Superior temporal gyrus (tissue), 1 donor: ENCODE results near the gene CRIP2.

Source experiments
- DNase-seq: peaks from one replicate; pipeline ENCODE4 v3.0.0-alpha.2; 2016; ENCODE audit errors: extremely low spot score

The CRIP2 gene

GRCh38 chr14:105487986-105488777 is 13.6 kb downstream of the CRIP2 start:
- DNase-seq: no peak

GRCh38 chr14:105488781-105489541 is 14.3 kb downstream of the CRIP2 start:
- DNase-seq: no peak

GRCh38 chr14:105489542-105490266 is 15.1 kb downstream of the CRIP2 start:
- DNase-seq: peak; percentile 79

DNA sequence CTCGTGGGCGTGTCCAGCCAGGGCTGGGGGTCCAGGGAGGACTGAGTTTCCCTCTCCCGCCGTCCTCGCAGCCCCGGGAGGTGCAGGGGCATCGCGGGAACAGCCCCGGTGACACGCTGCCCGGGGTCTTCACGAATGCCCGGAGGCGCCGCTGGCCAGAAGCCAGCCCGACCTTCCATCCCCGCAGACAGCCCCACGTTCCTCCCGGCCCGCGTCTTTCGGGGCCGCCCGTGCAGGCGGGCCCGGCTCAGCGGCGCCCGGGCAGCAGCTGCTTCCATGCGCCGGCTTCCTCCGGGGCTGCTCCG is 15.6 kb downstream of the CRIP2 start:
- DNase-seq: no peak

DNA sequence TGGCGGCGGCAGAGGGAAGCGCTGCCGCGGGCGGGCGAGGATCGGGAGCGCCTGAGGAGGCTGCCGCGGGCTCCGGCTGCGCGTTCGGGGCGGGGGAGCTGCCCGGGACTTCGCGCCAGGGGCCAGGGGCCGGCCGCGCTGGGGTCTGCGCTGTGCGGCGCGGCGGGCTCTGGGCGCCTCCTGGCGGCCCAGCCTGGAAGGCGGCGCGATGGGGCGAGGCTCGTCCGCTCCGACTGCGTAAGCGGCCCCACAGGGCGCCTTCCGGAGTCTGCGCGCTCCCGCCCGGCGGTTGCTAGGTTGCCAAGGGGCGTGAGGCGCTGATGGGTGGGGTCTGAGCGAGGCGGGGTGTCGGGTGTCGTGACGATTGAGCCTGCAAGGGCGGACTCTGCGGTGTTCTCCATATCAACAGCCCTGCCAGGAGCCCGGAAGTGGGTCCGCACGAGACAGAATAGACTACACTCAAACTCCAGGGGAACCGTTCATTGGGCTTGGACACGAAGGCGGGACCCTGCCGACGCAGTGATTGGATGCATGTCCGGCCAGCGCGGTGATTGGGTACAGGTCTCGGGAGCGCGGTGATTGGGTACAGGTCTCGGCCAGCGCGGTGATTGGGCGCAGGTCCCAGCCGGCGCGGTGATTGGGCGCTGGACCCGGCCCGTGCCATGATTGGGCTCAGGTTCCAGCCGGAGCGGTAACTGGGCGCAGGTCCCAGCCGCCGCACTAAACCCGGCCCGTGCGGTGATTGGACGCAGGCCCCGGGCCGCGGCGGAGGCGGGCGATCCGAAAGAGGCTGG is 16.1 kb downstream of the CRIP2 start, which contains the start of gene TEDC1:
TSS of gene TEDC1 (plus strand) at position 675 of the 794 bp plus-strand sequence. CDS start 130 bp downstream, outside the sequence.
- peak; percentile 100 for DNase-seq

DNA sequence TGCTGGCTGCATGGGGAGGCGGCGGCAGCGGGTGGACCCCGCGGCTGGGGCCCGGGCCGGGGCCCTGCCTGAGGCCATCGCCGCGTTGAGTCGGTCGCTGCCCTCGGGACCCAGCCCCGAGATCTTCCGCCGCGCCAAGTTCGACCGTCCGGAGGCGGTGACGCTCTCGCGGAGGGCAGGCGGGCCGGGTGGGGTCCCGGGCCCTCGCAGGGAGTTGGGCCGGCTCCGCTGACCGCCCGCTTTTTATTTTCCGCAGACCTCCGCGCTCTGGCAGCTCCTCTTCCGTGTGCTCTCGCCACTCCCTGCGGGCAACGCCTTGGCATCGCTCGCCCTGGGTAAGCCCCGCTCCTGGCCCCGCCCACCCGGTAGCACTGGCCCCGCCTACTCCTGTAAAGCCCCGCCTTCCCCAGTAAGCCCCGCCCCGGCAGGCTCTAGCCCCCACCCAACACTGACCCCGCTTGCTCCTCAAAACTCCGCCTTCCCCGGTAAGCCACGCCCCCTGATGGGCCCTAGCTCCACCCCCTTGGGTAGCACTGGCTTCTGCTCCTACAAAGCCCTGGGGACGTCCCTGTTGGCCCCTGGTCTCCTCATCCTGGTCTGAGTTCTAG is 16.8 kb downstream of the CRIP2 start:
- DNase-seq: no peak

DNA sequence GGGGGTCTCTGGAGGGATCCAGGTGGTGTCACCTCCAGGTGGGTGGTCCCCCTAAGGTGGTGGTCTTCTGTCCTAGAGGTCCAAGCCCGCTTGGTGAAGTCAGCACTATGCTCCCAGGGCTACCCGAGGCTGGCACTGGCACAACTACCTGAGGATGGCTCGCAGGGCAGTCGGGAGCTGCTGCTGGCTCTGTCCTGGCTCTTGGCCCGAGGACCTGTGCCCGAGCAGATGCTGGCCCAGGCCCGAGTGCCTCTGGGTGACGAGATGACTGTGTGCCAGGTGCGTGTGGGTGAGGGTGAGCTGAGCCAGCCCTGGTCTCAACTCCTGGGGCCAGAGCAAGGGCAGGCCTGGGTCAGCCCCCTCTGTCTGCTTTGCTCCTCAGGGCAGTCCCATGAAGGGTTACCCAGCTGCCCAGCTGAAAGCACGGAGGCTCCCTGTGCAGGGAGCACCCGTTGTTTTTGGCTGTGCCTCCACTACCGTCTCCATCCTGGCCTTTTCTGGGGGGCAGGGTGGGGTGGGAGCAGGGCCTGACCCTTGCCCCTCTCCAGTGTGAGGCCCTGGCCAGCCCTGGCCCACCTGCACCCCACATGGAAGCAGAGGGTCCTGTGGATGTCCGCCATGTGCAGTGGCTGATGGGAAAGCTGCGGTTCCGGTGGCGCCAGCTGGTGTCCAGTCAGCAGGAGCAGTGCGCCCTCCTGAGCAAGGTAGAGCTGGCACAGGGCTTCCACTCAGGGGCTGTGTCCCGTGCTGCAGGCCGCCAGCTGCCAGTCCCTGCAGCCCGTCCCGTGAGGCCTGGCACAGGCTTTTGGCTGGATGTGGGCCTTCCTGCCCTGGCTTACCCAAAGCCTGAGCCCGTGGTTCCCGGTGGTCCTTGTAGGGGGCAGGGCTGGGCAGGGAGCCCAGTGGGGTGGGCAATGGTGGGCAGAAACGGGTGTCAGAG is 17.7 kb downstream of the CRIP2 start:
- no peak for DNase-seq

DNA sequence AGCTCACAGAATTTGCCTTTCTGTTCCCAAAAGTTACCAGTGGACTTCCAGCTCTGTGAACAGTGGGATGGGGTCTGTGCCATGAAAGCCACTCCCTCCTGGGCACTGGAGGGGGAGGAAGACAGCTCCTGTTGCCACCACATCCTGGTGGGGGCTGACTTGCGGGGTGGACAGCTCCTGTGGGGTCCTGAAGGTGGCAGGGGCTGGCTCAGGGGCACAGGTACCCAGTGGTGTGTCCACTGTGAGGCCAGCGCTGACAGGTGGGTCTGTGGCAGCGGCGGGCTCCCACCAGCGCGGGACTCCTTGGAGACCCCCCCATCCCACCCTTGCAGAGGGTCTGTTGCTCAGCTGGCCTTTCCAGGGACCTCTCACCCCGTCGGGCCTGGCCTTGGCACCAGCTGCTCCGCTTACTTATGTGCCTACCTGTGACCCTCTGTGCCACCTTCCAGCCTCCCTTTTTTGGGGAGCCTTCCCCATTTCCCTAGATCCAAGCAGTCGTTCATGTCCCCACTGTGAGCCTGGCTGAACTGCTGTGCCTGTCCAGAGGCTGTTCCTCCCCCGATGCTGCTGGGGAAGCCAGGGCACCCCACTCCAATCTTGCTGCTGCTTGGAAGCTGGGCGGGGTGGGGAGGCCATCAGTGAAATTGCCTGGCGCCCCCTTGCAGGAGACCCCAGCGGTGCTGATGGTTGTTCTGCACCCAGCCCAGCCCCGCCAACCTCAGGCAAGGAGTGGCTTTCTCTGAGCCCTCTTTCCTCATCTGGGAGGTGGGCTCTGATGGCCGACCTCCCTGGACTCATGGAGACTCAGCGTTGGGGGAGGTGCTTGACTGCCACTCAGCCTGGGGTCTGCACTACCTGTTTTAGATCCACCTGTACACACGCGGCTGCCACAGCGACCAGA is 18.6 kb downstream of the CRIP2 start:
- no peak for DNase-seq

- no peak for DNase-seq
Observed at GRCh38 chr14:105493921-105494605, 19.4 kb downstream of the CRIP2 start.

DNA sequence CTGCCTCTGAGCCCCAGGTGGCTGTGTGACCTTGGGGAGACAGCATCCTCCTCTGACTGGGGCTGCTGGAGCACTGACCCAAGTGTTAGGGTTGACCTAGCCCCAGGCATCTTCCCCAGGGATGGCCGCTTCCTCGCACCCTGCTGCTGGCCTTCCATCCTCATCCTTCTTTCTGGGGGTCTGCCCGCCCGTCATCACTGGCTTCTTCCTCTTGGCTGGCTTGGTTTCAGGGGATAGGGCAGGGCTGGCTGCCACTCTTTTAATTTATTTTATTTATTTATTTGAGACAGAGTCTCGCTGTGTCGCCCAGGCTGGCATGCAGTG is 19.9 kb downstream of the CRIP2 start:
- DNase-seq: no peak

- DNase-seq: no peak
Observed at GRCh38 chr14:105495101-105495989, 20.7 kb downstream of the CRIP2 start.

GRCh38 chr14:105495990-105496830 is 21.6 kb downstream of the CRIP2 start:
- DNase-seq: no peak

DNA sequence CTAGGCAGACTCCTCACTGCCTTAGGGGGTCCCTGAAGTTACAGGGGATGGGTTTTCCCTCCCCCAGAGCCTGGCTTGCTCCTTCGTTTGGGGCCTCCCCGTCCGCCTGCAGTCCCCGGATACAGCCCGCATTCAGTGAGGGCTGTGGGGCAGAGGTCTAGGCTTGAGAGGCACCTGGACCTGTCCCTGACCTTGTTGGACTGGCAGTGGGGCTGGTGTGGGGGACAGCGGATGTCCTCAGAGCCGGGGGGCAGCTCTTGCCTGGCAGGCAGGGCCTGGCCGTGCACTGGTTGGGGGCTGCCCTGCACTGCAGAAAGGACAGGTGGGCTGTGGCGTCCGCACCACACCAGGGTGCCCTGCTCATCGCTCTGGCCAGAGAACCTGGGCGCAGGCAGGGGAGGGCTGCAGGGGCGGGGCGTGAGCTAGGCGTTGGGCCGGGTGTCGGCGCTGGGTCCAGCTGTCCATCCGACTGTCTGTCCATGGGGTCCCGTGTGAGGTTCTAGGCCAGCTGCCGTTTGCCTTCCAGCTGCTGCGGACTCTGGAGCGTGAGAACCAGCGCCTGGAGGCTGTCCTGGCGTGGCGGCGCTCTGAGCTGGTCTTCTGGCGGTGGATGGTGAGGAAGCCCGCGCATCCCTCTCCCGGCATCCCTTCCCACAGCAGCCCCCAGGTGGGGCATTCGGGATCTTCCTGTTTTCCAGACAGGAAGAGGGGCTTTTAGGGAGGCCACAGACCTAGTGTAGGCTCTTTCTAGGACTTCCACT is 22.4 kb downstream of the CRIP2 start:
- DNase-seq: no peak

DNA sequence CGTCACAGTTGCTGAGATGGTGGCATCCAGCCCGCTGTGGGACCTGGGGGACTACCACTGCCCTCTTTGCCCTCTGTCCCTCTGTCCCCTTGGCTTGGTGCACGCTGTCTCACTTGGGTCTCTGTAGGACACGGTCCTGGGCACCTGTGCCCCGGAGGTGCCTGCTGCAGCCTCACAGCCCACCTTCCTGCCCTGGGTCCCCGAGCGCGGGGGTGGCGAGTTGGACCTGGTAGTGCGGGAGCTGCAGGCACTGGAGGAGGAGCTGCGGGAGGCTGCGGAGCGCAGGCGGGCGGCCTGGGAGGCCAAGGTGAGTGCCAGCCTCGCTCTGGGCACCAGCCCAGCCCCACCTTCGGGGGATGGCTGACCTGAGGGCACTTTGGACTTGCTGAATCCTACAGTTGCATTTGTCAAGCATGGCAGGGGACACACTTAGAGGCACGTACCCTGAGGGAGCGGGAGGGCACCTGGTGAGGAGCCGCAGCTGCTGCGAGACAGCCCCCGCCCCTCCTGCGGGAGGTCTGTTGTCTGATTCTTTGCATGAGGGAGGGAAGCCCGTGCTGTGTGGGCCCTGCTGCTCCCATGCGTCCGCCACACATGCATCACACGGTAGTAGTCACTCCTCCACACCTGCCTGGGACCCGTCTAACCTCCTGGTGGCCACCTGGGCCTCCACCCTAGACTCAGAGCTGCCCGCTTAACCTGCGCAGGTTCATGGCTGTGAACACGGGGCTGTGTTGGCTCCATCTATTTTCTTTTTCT is 23.2 kb downstream of the CRIP2 start:
- DNase-seq: no peak
